ENCODE data around the gene BRI3BP.

GRCh38 chr12:124994437-124994975, 1.1 kb downstream of the BRI3BP start:
- TF ChIP-seq CTCF (IDR thresholded peaks at IDR 0.05) (no peak), POLR2A (IDR thresholded peaks at IDR 0.05) (no peak)
